HFF-Myc (cell line): ENCODE data around the gene TSPAN6.
A peak's percentile ranks its signal among the peaks of the same experiment; 100 is the strongest.

Source experiments
- DNase-seq: peaks from one replicate; pipeline ENCODE4 v3.0.0-alpha.2; 2011; ENCODE audit warnings: low read depth; ENCODE audit errors: extremely low read depth
- H3K4me3 ChIP-seq: replicated peaks from 2 replicates; pipeline ENCODE4 v1.5.1; 2011; ENCODE audit warnings: low read depth, mild to moderate bottlenecking, control low read depth, low read length
- TF ChIP-seq, protein P1 (sequence below): IDR thresholded peaks from 2 replicates; pipeline ENCODE4 v1.5.1; 2012; ENCODE audit warnings: mild to moderate bottlenecking, low read depth, low read length, control low read depth; ENCODE audit errors: missing control alignments

TSPAN6 gene

DNA sequence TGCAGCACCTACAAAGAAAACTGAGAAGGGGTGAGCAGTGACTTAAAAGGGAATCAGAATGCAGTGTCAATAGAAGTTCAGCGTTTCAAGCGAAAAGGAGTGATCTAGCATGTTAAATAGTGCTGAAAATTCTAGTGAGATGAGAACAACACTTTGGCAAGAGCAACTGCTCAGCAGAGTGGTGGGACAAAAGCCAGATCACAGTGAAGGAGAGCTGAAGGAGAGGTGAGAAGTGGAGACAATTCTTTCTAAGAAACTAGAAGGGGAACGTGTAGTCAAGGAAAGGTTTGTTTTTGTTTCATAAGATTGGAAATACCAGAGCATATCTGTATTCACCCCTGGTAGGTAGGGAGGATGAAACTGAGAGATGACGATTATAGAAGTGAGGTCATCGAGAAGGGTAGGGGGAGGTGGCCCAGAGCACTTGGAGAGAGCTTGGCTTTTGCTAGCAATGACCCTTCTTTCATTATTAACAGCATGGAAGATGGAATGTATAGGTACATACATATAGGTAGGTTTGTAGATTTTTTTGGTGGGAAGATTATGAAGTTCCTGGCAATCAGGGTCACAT is 41.1 kb upstream of the TSPAN6 start:
- no peak for DNase-seq
- TF ChIP-seq, protein P1, sequence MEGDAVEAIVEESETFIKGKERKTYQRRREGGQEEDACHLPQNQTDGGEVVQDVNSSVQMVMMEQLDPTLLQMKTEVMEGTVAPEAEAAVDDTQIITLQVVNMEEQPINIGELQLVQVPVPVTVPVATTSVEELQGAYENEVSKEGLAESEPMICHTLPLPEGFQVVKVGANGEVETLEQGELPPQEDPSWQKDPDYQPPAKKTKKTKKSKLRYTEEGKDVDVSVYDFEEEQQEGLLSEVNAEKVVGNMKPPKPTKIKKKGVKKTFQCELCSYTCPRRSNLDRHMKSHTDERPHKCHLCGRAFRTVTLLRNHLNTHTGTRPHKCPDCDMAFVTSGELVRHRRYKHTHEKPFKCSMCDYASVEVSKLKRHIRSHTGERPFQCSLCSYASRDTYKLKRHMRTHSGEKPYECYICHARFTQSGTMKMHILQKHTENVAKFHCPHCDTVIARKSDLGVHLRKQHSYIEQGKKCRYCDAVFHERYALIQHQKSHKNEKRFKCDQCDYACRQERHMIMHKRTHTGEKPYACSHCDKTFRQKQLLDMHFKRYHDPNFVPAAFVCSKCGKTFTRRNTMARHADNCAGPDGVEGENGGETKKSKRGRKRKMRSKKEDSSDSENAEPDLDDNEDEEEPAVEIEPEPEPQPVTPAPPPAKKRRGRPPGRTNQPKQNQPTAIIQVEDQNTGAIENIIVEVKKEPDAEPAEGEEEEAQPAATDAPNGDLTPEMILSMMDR, result no peak
- H3K4me3 ChIP-seq, result no peak overlapping the region

DNA sequence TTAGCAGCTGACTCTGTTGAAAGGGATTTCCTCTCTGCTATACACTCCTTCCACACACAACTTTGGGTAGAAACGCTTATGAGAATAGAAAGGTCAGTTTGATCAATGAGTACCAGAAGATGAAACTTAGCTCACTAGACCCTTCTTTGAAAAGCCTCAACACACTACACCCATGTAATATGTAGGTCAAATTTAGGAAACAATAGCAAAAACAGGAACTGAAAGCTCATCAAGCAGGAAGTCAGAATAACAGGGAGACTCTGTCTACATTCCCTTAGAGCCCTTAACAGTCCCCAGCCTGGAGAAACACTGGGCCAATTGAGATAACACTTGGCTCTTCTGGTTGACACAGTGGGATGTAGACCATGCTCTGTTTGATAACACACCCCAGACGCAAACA is 38.1 kb upstream of the TSPAN6 start:
- H3K4me3 ChIP-seq, result no peak overlapping the region
- TF ChIP-seq, protein P1, result no peak
- DNase-seq, result no peak

DNA sequence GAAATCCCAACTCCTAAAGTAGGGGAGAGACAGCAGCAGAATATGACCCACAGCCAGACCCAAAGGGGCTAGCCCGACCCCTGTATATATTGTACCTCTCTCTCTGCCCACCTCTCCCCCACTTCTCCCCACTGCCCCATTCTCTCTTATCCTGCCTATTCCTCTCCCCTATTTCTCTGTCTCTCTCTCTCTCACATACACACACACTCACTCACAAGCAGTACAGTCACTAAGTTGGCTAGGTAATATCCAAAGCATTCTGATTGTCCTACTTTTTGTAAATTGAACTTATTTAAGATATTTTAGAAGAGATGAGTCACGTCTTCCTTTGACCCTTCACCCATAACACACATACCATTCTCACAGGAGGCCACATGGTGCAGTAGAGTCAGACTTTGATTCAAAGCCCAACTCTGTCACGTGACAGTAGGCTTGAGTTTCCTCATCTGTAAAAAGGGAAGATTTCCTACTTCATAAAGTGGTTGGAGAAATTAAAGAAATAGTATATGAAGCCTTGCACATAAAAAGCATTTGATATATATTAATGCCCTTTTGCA is 36.9 kb upstream of the TSPAN6 start:
- no peak overlapping the region for H3K4me3 ChIP-seq
- DNase-seq, result peak; percentile 31
- TF ChIP-seq, protein P1, result no peak

DNA sequence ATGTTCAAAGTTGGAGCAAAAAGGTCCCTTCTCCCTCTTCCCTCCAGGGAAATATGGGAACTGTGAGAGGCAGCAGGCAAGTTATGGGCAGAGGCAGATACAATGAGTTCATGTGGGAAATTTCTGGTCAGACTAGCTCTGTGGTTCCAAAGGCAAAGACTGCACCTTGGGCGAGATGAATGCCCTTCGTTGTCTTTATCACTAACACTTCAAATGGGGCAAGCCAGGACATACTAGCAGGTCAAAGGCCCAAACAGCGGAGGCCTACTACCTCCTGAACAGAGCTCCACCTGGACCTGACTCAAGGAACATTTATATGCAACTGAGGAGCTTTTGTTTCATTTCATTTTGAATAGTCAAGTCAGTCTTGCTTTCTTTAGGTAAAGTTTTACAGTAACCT is 36.4 kb upstream of the TSPAN6 start:
- TF ChIP-seq, protein P1, result no peak
- no peak overlapping the region for H3K4me3 ChIP-seq
- no peak for DNase-seq

DNA sequence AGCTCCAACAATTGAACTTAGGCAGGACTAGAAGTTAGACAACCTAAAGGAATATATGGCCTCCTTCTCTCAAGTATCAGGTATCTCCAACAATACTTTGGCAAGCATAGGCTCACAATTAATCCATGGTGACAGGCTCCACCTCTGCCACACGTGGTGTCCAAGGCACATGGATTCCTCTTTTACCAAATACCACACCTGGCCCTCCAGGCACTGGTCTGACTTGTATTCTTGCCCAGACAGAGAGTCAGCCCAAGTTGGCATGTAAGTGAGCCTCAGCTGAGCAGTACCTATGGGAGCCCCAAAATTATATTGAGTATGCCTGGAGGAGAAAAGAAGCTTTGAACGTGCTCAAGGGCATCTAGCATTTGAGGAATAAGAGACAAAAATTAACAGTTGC is 27.0 kb upstream of the TSPAN6 start:
- TF ChIP-seq, protein P1, result no peak
- no peak for DNase-seq
- no peak overlapping the region for H3K4me3 ChIP-seq

DNA sequence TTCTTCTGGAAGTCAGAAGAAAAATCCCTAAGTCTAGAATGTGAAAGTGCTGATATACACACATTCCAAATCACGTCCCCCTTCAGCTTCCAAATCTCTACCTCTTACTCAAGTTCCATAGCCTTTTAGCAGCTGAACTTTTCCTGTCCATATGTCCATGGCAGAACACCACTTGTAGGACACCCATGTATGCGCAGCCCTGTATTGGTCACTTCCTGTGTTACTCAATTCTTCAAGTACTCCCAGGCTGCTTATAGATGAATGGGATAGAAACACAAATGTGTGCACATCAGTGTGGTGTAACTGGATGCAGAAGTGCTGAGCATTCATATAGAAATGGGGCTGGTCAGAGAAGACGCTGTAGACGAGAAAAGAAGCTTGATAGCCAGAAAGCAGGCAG is 26.2 kb upstream of the TSPAN6 start:
- TF ChIP-seq, protein P1, result no peak
- no peak for DNase-seq
- H3K4me3 ChIP-seq, result no peak overlapping the region

DNA sequence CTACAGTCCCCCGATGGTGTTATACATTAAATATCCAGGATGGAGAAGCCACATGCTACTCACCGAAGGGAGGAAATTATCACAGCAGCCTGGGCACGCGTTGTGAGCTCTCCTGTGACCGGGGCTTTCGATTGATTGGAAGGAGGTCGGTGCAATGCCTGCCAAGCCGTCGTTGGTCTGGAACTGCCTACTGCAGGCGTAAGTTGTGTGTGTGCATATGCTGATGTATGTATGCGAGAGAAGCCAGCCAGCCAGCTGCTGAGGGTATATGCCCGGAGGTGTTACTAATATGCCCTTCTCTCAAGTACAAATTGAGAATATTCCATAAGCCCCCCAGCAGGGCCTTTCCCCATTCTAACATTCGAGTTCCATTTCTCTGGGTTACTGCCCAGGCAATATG is 25.6 kb upstream of the TSPAN6 start:
- DNase-seq, result no peak
- no peak overlapping the region for H3K4me3 ChIP-seq
- TF ChIP-seq, protein P1, result no peak
